BLaER1 treated with 17β-estradiol and CSF1 and Interleukin-3, amounts not matched to agents 10 nM and 100 nM (cell line): ENCODE measurements around the gene ZSCAN26.
A peak's percentile ranks its signal among the peaks of the same experiment; 100 is the strongest.

Experiments used
- H3K27ac ChIP-seq, 11 experiments: shearing (Covaris generic); formaldehyde crosslinking; 2 replicates each; pipeline ENCODE4 v1.8.1; 2022
- H3K27me3 ChIP-seq, 11 experiments: shearing (Covaris generic); formaldehyde crosslinking; 2 replicates each; pipeline ENCODE4 v1.8.1; 2022
- H3K36me3 ChIP-seq, 11 experiments: shearing (Covaris generic); formaldehyde crosslinking; 2 replicates each; pipeline ENCODE4 v1.8.1; 2022
- H3K4me1 ChIP-seq, 10 experiments: shearing (Covaris generic); formaldehyde crosslinking; 2 replicates each; pipeline ENCODE4 v1.8.1; 2022
- H3K4me2 ChIP-seq, 11 experiments: shearing (Covaris generic); formaldehyde crosslinking; 2 replicates each; pipeline ENCODE4 v1.8.1; 2022
- H3K4me3 ChIP-seq, 10 experiments: shearing (Covaris generic); formaldehyde crosslinking; 2 replicates each; pipeline ENCODE4 v1.8.1; 2022
- H3K9ac ChIP-seq, 11 experiments: shearing (Covaris generic); formaldehyde crosslinking; 2 replicates each; pipeline ENCODE4 v1.8.1; 2022
- H3K9me3 ChIP-seq, 11 experiments: shearing (Covaris generic); formaldehyde crosslinking; replicated peaks in 1 of 11; 2 replicates each; pipeline ENCODE4 v1.8.1; 2022
- H4K20me1 ChIP-seq, 11 experiments: shearing (Covaris generic); formaldehyde crosslinking; 2 replicates each; pipeline ENCODE4 v1.8.1; 2022
- Cebpa-rat ChIP-seq, 11 experiments: shearing (Covaris generic); IDR thresholded peaks; 2 replicates each; pipeline ENCODE4 v1.8.1; 2022

Gene ZSCAN26

DNA sequence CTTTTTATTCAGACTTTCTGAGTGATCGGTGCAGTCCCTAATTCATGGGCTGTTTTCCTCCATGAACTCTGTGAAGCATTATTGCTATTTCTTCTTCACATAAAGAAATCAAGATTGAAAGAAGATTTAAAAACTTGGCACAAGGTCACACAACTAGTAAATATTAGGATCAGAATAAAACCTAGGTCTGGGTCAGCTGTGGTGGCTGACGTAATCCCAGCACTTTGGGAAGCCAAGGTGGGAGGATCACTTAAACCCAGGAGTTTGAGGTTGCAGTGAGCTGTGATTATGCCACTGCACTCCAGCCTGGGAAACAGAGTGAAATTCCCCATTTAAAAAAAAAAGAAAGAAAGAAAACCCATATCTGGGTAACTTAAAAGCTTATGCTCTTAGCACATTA is 40.5 kb upstream of the ZSCAN26 start:
- H3K9me3 ChIP-seq = peaks cover 0 to 22% (median 5%) of the 10 kb centered on the region in 11 experiments; a peak in 13 of 22 replicates
- peaks cover 26 to 50% (median 41%) of the 10 kb centered on the region in 11 experiments for H3K27me3 ChIP-seq
- H3K9ac ChIP-seq = no peak overlapping the region
- H3K4me3 ChIP-seq = peak overlapping the region in 1 of 10 experiments; percentile 59; a peak in 1 of 20 replicates
- H3K27ac ChIP-seq = no peak overlapping the region
- peak overlapping the region in 6 of 11 experiments; percentile 1 to 76 (median 68); a peak in 6 of 22 replicates for H3K4me2 ChIP-seq
- no peak for TF ChIP-seq Cebpa-rat (IDR thresholded peaks at IDR 0.05)
- peaks cover 0 to 30% (median 3%) of the 10 kb centered on the region in 10 experiments; a peak in 12 of 20 replicates for H3K4me1 ChIP-seq
- no peaks in the 10 kb centered on the region for H4K20me1 ChIP-seq
- H3K36me3 ChIP-seq = peaks cover 14 to 43% (median 35%) of the 10 kb centered on the region in 11 experiments; a peak in 20 of 22 replicates

GRCh38 chr6:28232785-28233184 is 34.2 kb upstream of the ZSCAN26 start:
- H4K20me1 ChIP-seq = no peaks in the 10 kb centered on the region
- H3K4me2 ChIP-seq = no peak overlapping the region
- H3K36me3 ChIP-seq = peaks cover 30 to 65% (median 46%) of the 10 kb centered on the region in 11 experiments
- H3K4me3 ChIP-seq = no peak overlapping the region
- peaks cover 0 to 16% (median 3%) of the 10 kb centered on the region in 10 experiments; a peak in 10 of 20 replicates for H3K4me1 ChIP-seq
- no peak for TF ChIP-seq Cebpa-rat (IDR thresholded peaks at IDR 0.05)
- H3K9ac ChIP-seq = no peak overlapping the region
- peaks cover 13 to 29% (median 22%) of the 10 kb centered on the region in 11 experiments for H3K9me3 ChIP-seq
- no peak overlapping the region for H3K27ac ChIP-seq
- H3K27me3 ChIP-seq = peaks cover 0 to 3% (median 0%) of the 10 kb centered on the region in 11 experiments; a peak in 2 of 22 replicates

DNA sequence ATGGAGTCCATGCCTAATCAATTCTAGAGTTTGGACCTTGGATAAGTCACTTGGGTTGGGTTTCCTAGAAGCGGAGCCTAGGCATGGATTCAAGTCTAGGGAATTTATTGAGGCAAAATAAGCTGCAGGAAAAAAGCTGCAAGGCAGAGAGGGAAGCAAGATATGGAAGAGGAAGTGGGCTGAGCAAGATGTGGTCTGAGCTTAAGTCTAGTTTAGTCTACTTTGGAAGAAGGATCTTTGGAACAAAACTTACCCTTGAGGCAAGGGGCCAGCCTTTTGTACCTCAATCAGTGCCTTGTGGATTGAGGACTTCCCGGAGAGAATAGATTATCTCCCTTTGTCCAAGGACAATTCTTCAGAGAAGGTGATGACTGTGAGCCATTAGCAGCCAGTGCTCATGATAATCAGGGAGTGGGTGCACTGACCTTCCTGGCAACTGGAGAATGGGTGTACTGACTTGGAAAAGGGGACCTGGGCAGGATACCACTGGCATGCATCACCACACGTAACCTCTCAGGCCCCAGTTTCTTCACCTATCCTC is 31.0 kb upstream of the ZSCAN26 start:
- H3K36me3 ChIP-seq = peaks cover 20 to 33% (median 23%) of the 10 kb centered on the region in 11 experiments
- peaks cover 13 to 25% (median 21%) of the 10 kb centered on the region in 11 experiments for H3K9me3 ChIP-seq
- H4K20me1 ChIP-seq = no peaks in the 10 kb centered on the region
- no peak for TF ChIP-seq Cebpa-rat (IDR thresholded peaks at IDR 0.05)
- H3K27me3 ChIP-seq = no peaks in the 10 kb centered on the region
- no peak overlapping the region for H3K4me3 ChIP-seq
- no peak overlapping the region for H3K27ac ChIP-seq
- peaks cover 0 to 24% (median 3%) of the 10 kb centered on the region in 10 experiments; a peak in 10 of 20 replicates for H3K4me1 ChIP-seq
- H3K9ac ChIP-seq = no peak overlapping the region
- peak overlapping the region in 4 of 11 experiments; percentile 8 to 69 (median 38); a peak in 5 of 22 replicates for H3K4me2 ChIP-seq

- no peaks in the 10 kb centered on the region for H3K27me3 ChIP-seq
- no peak overlapping the region for H3K4me2 ChIP-seq
- peaks cover 0 to 57% (median 3%) of the 10 kb centered on the region in 10 experiments; a peak in 10 of 20 replicates for H3K4me1 ChIP-seq
- no peak overlapping the region for H3K9ac ChIP-seq
- no peak for TF ChIP-seq Cebpa-rat (IDR thresholded peaks at IDR 0.05)
- H3K36me3 ChIP-seq = peaks cover 2 to 15% (median 9%) of the 10 kb centered on the region in 11 experiments; a peak in 20 of 22 replicates
- H3K9me3 ChIP-seq = no peaks in the 10 kb centered on the region
- no peak overlapping the region for H3K4me3 ChIP-seq
- H4K20me1 ChIP-seq = no peaks in the 10 kb centered on the region
- no peak overlapping the region for H3K27ac ChIP-seq
Measured at GRCh38 chr6:28239636-28240035, 27.3 kb upstream of the ZSCAN26 start.

DNA sequence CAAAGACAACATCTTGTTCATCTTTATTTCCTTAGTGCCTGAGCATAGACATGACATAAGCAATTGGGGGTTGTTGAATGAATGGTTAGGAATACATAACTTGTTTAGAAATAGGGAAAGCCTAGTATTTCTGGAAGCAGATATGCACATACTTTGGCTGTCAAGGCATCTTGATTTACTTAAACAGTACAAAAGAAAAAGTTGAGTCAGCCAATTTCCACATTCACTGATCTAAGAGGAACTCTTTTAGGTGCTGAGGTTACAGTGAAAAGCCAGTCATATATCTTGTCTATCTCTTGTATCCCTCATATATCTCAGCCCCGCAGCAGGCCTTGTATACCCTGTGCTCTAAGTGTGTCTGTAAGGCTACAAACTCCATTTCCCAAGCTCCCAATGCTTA is 26.5 kb upstream of the ZSCAN26 start:
- no peak for TF ChIP-seq Cebpa-rat (IDR thresholded peaks at IDR 0.05)
- no peak overlapping the region for H3K4me3 ChIP-seq
- peaks cover 11 to 24% (median 18%) of the 10 kb centered on the region in 11 experiments for H3K36me3 ChIP-seq
- H3K9ac ChIP-seq = no peak overlapping the region
- no peaks in the 10 kb centered on the region for H3K9me3 ChIP-seq
- peak overlapping the region in 2 of 11 experiments; percentile 26 to 38; a peak in 4 of 22 replicates for H3K4me2 ChIP-seq
- no peaks in the 10 kb centered on the region for H4K20me1 ChIP-seq
- H3K27ac ChIP-seq = no peak overlapping the region
- no peaks in the 10 kb centered on the region for H3K27me3 ChIP-seq
- peaks cover 0 to 55% (median 3%) of the 10 kb centered on the region in 10 experiments; a peak in 10 of 20 replicates for H3K4me1 ChIP-seq

- peaks cover 45 to 58% (median 52%) of the 10 kb centered on the region in 11 experiments for H3K36me3 ChIP-seq
- no peak overlapping the region for H3K4me3 ChIP-seq
- H3K4me2 ChIP-seq = peak overlapping the region in 2 of 11 experiments; percentile 75 to 85; a peak in 5 of 22 replicates
- TF ChIP-seq Cebpa-rat (IDR thresholded peaks at IDR 0.05) = no peak
- H3K27me3 ChIP-seq = no peaks in the 10 kb centered on the region
- H3K27ac ChIP-seq = peak overlapping the region in 2 of 11 experiments; percentile 50 to 57; a peak in 1 of 22 replicates
- no peaks in the 10 kb centered on the region for H4K20me1 ChIP-seq
- no peaks in the 10 kb centered on the region for H3K9me3 ChIP-seq
- peaks cover 0 to 43% (median 0%) of the 10 kb centered on the region in 10 experiments; a peak in 5 of 20 replicates for H3K4me1 ChIP-seq
- H3K9ac ChIP-seq = 0 out of 22 replicates have a peak overlapping the region, but pooled peaks of 1 of the 11 experiments have one; percentile 6
Measured at GRCh38 chr6:28243946-28244345, 23.0 kb upstream of the ZSCAN26 start.

DNA sequence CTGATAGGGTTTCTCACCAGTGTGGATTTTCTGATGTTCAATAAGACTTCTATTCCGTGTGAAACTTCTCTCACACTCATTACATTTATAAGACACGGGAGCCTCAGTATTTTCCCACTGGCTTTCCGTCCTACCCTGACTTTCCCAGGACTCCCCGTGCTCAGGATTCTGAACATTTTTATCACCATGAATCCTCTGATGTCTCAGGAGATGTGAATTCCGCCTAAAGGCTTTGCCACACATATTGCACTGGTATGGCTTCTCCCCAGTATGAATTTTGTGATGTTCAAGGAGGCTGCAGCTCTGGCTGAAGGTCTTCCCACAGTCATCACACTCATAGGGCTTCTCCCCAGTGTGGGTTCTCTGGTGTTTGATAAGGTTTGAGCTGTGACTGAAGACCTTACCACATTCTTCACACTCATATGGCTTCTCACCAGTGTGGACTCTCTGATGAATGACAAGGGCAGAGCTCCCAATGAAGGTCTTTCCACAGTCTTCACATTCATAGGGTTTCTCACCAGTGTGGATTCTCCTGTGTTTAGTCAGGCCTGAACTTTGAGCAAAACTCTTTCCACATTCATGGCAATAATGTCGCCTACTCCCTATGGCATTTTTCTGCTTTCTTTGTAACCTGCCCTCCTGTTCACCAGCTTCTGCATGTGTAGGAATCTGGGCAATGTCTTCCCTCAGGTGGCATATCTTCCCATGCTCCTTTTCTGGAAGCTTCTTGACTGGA is 21.6 kb upstream of the ZSCAN26 start:
- peaks cover 45 to 66% (median 57%) of the 10 kb centered on the region in 11 experiments for H3K36me3 ChIP-seq
- no peak overlapping the region for H3K4me2 ChIP-seq
- H3K27ac ChIP-seq = no peak overlapping the region
- H3K9me3 ChIP-seq = no peaks in the 10 kb centered on the region
- no peaks in the 10 kb centered on the region for H3K27me3 ChIP-seq
- no peak for TF ChIP-seq Cebpa-rat (IDR thresholded peaks at IDR 0.05)
- no peak overlapping the region for H3K9ac ChIP-seq
- H4K20me1 ChIP-seq = no peaks in the 10 kb centered on the region
- H3K4me1 ChIP-seq = peaks cover 1 to 49% (median 6%) of the 10 kb centered on the region in 10 experiments; a peak in 14 of 20 replicates
- H3K4me3 ChIP-seq = no peak overlapping the region

DNA sequence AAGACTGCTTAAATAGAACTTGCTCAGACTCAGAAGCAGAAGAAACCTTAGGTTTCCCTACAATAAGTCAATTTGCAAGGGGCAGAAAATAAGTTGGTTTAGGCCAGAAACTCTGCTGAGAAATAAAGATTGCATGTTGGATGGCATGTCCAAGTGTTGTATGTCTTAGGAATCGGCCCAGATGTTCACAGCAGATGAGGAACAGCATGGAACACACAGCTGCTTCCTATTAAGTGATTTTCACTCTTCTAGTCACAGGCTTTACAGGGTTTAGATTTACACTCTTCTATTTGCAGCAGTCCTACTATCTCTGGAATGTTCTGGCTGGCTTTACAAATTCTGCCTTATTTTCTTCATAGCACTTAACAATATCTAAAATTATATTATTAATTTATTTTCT is 18.0 kb upstream of the ZSCAN26 start:
- no peaks in the 10 kb centered on the region for H3K9me3 ChIP-seq
- no peaks in the 10 kb centered on the region for H4K20me1 ChIP-seq
- H3K27ac ChIP-seq = no peak overlapping the region
- H3K4me3 ChIP-seq = no peak overlapping the region
- TF ChIP-seq Cebpa-rat (IDR thresholded peaks at IDR 0.05) = no peak
- H3K36me3 ChIP-seq = peaks cover 45 to 60% (median 54%) of the 10 kb centered on the region in 11 experiments
- peaks cover 20 to 39% (median 24%) of the 10 kb centered on the region in 10 experiments for H3K4me1 ChIP-seq
- no peak overlapping the region for H3K9ac ChIP-seq
- no peak overlapping the region for H3K4me2 ChIP-seq
- no peaks in the 10 kb centered on the region for H3K27me3 ChIP-seq

DNA sequence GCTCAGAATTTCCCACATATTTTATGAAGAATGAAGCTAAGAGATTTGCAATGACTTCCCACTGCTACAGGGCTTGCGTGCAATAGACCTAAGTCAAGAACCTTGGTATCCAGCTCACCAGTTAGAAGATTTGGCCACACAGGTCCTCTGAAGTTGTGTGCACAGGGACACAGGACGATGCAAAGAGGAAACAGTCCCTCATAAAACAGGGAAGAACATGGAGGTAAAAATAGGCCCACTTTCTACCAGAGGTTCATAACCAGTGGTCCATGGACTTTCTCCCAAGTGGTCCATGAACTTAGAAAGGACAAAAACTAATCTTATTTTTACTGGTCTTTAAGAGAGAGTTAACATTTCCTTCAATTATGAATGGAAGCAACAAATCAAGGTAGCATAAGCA is 16.2 kb upstream of the ZSCAN26 start:
- H3K36me3 ChIP-seq = peaks cover 27 to 42% (median 36%) of the 10 kb centered on the region in 11 experiments
- peak overlapping the region in 6 of 11 experiments; percentile 76 to 86 (median 85); a peak in 3 of 22 replicates for H3K9ac ChIP-seq
- H4K20me1 ChIP-seq = no peaks in the 10 kb centered on the region
- H3K4me1 ChIP-seq = peaks cover 20 to 41% (median 25%) of the 10 kb centered on the region in 10 experiments
- TF ChIP-seq Cebpa-rat (IDR thresholded peaks at IDR 0.05) = no peak
- no peak overlapping the region for H3K27ac ChIP-seq
- no peaks in the 10 kb centered on the region for H3K9me3 ChIP-seq
- peak overlapping the region; percentile 80 to 97 (median 94) for H3K4me3 ChIP-seq
- H3K27me3 ChIP-seq = no peaks in the 10 kb centered on the region
- H3K4me2 ChIP-seq = peak overlapping the region; percentile 80 to 97 (median 88)
